Peyer's patch (tissue), 4 donors: Measurements from ENCODE around the gene CXXC4.

Source experiments
- CTCF ChIP-seq, 6 experiments: fragments of 450-650 bp in 4 of 6; fragments of 200-600 bp in 2 of 6; sonication (generic) in 1 of 6; IDR thresholded peaks; one replicate each; pipeline ENCODE4 v1.5.1; 2017 to 2019; ENCODE audit warnings: antibody characterized with exemption in 6 of 6, mild to moderate bottlenecking in 3 of 6, moderate library complexity in 1 of 6
- POLR2A ChIP-seq, 2 donors: fragments of 450-650 bp; IDR thresholded peaks; one replicate each; pipeline ENCODE4 v1.5.1; 2017; ENCODE audit warnings: antibody characterized with exemption in 2 of 2, mild to moderate bottlenecking in 2 of 2, moderate library complexity in 2 of 2

DNA sequence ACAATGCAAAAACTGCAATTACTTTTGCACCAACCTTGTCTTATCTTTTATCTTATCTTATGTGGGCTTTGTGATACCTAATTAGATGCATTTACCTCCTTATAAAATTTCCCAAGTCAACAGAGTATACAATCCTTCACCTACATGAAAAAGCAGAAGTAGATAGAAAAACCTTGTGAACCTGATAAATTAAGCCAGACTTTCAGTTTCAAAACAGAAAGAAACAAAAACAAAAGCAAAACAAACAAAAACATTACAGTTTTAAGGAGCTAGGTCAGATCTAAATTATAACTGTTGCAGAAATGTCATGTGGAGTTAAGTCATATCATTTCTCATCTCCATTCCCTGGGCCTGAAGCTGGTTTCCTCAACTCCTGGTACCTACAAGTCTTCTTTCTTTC is 24.9 kb upstream of the CXXC4 start:
- TF ChIP-seq CTCF (IDR thresholded peaks at IDR 0.05) = no peak
- no peak for TF ChIP-seq POLR2A (IDR thresholded peaks at IDR 0.05)
